HG02623 (cell line): ENCODE measurements around the gene HBEGF.

Experiments used
- ATAC-seq: cut with Tn5 transposase; IDR thresholded peaks from one replicate; pipeline ENCODE4 v1.9.1; 2021; ENCODE audit warnings: moderate library complexity; ENCODE audit not compliant: unreplicated experiment

Gene HBEGF

GRCh38 chr5:140346348-140347221 lies at the start of gene HBEGF:
TSS of gene HBEGF (minus strand) at chr5:140346603. CDS start at chr5:140346328, 275 bp downstream.
- peak; percentile 64 for ATAC-seq

- ATAC-seq = no peak
Measured at GRCh38 chr5:140393738-140394137, 47.3 kb upstream of the HBEGF start.

GRCh38 chr5:140391732-140392131 lies 45.3 kb upstream of the HBEGF start:
- ATAC-seq = no peak

GRCh38 chr5:140391312-140391711 lies 44.9 kb upstream of the HBEGF start:
- no peak for ATAC-seq

- ATAC-seq = no peak
Measured at GRCh38 chr5:140388052-140388451, 41.6 kb upstream of the HBEGF start.

- no peak for ATAC-seq
Measured at GRCh38 chr5:140383300-140383699, 36.9 kb upstream of the HBEGF start.

GRCh38 chr5:140382866-140383265 lies 36.5 kb upstream of the HBEGF start:
- no peak for ATAC-seq

- no peak for ATAC-seq
Measured at GRCh38 chr5:140381972-140382371, 35.6 kb upstream of the HBEGF start.

GRCh38 chr5:140381351-140381750 lies 34.9 kb upstream of the HBEGF start:
- ATAC-seq = no peak

GRCh38 chr5:140372971-140373487 lies 26.6 kb upstream of the HBEGF start:
- no peak for ATAC-seq

GRCh38 chr5:140371356-140372151 lies 25.2 kb upstream of the HBEGF start:
- ATAC-seq = no peak

- no peak for ATAC-seq
Measured at GRCh38 chr5:140367256-140368013, 21.0 kb upstream of the HBEGF start.

GRCh38 chr5:140366589-140367255 lies 20.3 kb upstream of the HBEGF start:
- ATAC-seq = no peak

GRCh38 chr5:140365941-140366340 lies 19.5 kb upstream of the HBEGF start:
- ATAC-seq = no peak

- no peak for ATAC-seq
Measured at GRCh38 chr5:140365282-140365681, 18.9 kb upstream of the HBEGF start.

GRCh38 chr5:140364472-140364765 lies 18.0 kb upstream of the HBEGF start:
- ATAC-seq = no peak

- ATAC-seq = no peak
Measured at GRCh38 chr5:140363631-140364471, 17.4 kb upstream of the HBEGF start.

GRCh38 chr5:140362875-140363630 lies 16.6 kb upstream of the HBEGF start:
- peak; percentile 89 for ATAC-seq

GRCh38 chr5:140362311-140362710 lies 15.9 kb upstream of the HBEGF start:
- no peak for ATAC-seq
